Stimulated activated naive CD8-positive, alpha-beta T cell treated with anti-CD3 and anti-CD28 coated beads, Interleukin-15, Interleukin-2, amounts not matched to agents 100 U/mL and 50 U/mL, for 24 hours (primary cell): ENCODE results near the gene THRAP3.

Source experiments
- ATAC-seq: fragments of 150-1000 bp; cut with Tn5 transposase; one replicate; pipeline ENCODE4 v1.10.0; 2021
- DNase-seq: peaks from one replicate; pipeline ENCODE4 v3.0.0; 2021

THRAP3 gene

DNA sequence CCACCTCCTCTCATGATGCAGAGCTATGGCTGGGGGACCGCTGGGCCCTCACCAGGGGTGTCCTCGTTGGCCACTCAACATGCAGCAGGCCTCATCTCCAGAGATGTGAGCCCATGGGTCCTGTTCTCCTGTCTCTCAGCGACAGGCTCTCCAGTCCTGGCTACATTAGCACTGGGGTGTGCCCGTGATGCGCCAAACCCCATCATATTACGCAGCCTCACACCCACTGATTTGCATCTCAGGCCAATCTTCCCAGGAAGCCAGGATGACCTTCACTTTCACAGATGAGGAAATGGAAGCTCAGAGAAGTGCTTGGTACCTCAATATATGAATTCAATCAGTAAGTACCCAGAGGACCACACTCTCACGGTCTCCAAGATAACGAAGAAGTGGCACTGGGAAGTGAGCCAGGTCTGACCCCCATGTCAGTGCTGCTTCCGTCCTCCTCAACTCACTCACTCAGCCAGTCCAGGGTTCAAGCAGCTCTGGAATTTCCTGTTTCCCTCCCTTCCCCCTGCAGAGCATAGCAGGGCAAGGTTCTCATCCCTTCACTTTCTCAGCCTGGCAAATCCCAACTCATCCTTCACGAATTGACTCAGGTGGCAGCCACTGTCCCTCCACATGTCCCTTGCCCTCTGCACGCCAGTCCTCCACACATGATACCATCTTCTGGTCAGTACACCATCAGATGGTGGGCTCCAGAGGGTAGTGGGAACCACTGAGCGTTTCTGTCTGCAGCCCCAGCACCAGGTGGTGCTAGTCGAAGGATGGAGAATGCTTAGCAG is 128.1 kb downstream of the THRAP3 start:
- ATAC-seq: no peak
- DNase-seq: no peak

DNA sequence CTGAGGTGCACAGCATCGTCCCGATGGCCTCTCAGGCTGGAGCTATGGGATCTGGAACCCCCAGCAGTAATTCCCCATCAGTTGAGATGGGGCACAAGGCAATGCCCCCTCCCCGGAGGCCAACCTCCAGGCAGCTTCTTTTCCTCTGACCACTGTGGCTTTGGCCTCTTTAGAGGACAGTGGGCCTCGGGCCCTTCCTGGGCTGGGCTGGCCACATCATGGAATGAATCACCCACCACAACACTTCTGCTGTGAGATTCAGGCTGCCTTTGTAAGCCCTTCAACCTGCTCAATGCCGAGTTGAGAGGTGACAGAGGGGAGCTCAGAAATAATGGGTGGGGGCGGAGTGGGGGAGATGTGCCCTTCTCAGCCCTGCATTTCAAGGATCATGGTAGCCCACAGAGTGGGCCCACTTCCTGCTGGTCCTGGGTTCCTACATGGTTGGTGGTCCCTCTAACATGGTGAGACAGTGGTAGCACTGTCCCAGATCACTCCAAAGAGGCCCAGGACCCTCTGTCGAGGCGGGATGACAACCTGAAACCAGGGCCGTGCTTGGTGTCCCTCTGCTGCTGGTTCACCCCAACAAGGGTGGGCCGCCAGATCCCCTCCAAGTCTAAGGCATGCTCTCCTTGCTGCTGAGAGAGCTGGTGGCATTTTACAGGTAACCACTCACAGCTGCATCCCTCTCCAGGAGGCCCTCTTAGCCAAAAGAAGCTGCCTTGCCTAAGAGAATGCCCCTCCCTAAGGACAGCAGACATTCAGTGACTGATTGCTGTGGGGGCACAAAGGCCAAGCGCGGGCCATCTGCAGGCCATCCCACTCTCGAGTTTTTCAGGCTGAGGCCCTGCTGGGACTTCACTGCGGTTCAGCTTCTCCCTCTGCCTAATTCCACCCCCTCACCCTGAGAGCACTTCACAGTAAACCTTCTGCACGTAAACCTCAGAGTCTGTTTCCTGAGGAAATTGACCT is 129.0 kb downstream of the THRAP3 start:
- DNase-seq (no peak), ATAC-seq (no peak)

DNA sequence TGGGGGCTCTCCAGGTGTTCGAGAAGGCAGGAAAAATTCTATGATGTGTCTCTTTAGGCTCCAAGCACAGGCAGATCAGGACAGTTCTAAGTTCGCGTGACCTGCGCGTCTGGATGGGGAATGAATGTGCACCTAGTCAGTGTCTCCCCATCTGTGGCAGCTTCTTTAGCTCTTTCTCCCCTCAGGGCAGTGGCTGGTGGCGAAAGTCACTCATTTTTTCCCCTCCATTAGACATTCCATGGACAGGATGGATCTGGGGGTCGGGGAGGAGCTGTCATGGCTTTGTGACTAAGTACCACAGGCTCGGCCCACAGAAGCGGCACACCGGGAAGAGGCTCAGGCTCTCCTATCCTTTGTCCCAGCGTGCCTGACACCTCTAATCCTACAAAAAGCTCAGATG is 130.2 kb downstream of the THRAP3 start:
- ATAC-seq: no peak

More for the DNA sequence above, 130.2 kb downstream of the THRAP3 start:
- no peak for DNase-seq
